ENCODE measurements around the gene AKNA. TPM values are rescaled to one million over a fixed set of nuclear protein-coding genes. Genes with fewer than 3 reads are reported as not detected.

Gene AKNA
- total RNA-seq, 3 donors from 2014 or later (not counting 1 experiment from before 2014, with no cell fraction given): 577 to 743 (median 676) TPM

DNA sequence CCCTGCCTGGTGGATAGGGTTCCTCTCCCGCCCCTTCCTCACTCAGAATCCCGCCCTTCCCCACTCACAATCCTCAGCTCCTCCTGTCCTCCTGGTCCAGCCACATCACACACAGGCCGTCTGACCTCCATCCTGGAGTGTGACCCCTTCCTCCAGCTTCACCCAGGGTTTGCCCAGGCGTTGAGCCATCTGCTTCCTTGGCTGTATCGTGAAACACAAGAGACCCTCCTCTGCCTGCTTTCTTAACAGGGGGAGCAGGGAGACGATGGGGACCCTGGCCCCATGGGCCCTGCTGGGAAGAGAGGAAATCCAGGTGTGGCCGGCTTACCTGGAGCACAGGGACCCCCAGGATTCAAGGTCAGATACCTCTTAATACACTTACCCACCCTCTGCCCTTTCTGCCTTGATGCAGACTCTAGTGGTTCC is 97.2 kb downstream of the AKNA start:
- no peak overlapping the region for H3K27ac ChIP-seq (ENCODE audit: low read length)
- TF ChIP-seq, protein P1, sequence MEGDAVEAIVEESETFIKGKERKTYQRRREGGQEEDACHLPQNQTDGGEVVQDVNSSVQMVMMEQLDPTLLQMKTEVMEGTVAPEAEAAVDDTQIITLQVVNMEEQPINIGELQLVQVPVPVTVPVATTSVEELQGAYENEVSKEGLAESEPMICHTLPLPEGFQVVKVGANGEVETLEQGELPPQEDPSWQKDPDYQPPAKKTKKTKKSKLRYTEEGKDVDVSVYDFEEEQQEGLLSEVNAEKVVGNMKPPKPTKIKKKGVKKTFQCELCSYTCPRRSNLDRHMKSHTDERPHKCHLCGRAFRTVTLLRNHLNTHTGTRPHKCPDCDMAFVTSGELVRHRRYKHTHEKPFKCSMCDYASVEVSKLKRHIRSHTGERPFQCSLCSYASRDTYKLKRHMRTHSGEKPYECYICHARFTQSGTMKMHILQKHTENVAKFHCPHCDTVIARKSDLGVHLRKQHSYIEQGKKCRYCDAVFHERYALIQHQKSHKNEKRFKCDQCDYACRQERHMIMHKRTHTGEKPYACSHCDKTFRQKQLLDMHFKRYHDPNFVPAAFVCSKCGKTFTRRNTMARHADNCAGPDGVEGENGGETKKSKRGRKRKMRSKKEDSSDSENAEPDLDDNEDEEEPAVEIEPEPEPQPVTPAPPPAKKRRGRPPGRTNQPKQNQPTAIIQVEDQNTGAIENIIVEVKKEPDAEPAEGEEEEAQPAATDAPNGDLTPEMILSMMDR (IDR thresholded peaks at IDR 0.05): no peak
- peaks cover 16% of the 10 kb centered on the region for H3K36me3 Mint-ChIP-seq
- no peak for DNase-seq
- no peak overlapping the region for H3K27ac Mint-ChIP-seq
- H3K27me3 ChIP-seq (ENCODE audit: control insufficient read depth, insufficient read depth, low read length): no peaks in the 10 kb centered on the region
- H3K9me3 ChIP-seq (ENCODE audit: control insufficient read depth, insufficient read depth, low read length): peaks cover 1% of the 10 kb centered on the region
- peaks cover 0 to 4% of the 10 kb centered on the region in 2 donors for H3K9me3 Mint-ChIP-seq
- WGBS (ENCODE audit: insufficient coverage): 68% methylated on average over 7 of the region's 7 CpGs
- no peak overlapping the region for H3K4me3 Mint-ChIP-seq
- no peak overlapping the region for H3K4me3 ChIP-seq (ENCODE audit: low read length)
- intact Hi-C loops (cut with micrococcal nuclease): loop anchor here (2.0 to 5.0 kb wide), 2 partner anchors 136 to 183 kb away; partner anchors contain the start of gene COL27A1
- peaks cover 3% of the 10 kb centered on the region for H3K4me1 ChIP-seq (ENCODE audit: control insufficient read depth, insufficient read depth, low read length)
- H3K27me3 Mint-ChIP-seq (ENCODE audit: low read depth in 2 of 2): peaks cover 20 to 32% of the 10 kb centered on the region in 2 donors
- H3K36me3 ChIP-seq (ENCODE audit: control insufficient read depth, insufficient read depth, low read length): no peaks in the 10 kb centered on the region
- ATAC-seq: peak in 1 of 3 donors; percentile 33
- peaks cover 0 to 5% of the 10 kb centered on the region in 2 donors for H3K4me1 Mint-ChIP-seq

- no peaks in the 10 kb centered on the region for H3K9me3 ChIP-seq (ENCODE audit: control insufficient read depth, insufficient read depth, low read length)
- no peaks in the 10 kb centered on the region for H3K36me3 ChIP-seq (ENCODE audit: control insufficient read depth, insufficient read depth, low read length)
- Mint-ChIP-seq H3K4me3 (no peak overlapping the region), H3K36me3 (peaks cover 11% of the 10 kb centered on the region), H3K27ac (no peak overlapping the region), H3K27me3 (ENCODE audit: low read depth in 2 of 2) (peaks cover 16 to 27% of the 10 kb centered on the region in 2 donors), H3K9me3 (no peaks in the 10 kb centered on the region), H3K4me1 (peaks cover 0 to 5% of the 10 kb centered on the region in 2 donors)
- TF ChIP-seq, protein P1 (IDR thresholded peaks at IDR 0.05): no peak
- ATAC-seq (no peak), DNase-seq (no peak)
- intact Hi-C loops (cut with micrococcal nuclease): loop anchor here (2.0 to 5.0 kb wide), 2 partner anchors 135 to 183 kb away; partner anchors contain the start of gene COL27A1
- no peaks in the 10 kb centered on the region for H3K27me3 ChIP-seq (ENCODE audit: control insufficient read depth, insufficient read depth, low read length)
- 84% methylated on average over 13 of the region's 13 CpGs for WGBS (ENCODE audit: insufficient coverage)
- H3K27ac ChIP-seq (ENCODE audit: low read length): no peak overlapping the region
- peaks cover 3% of the 10 kb centered on the region for H3K4me1 ChIP-seq (ENCODE audit: control insufficient read depth, insufficient read depth, low read length)
- H3K4me3 ChIP-seq (ENCODE audit: low read length): no peak overlapping the region
Measured at GRCh38 chr9:114289571-114290481, 98.0 kb downstream of the AKNA start.

DNA sequence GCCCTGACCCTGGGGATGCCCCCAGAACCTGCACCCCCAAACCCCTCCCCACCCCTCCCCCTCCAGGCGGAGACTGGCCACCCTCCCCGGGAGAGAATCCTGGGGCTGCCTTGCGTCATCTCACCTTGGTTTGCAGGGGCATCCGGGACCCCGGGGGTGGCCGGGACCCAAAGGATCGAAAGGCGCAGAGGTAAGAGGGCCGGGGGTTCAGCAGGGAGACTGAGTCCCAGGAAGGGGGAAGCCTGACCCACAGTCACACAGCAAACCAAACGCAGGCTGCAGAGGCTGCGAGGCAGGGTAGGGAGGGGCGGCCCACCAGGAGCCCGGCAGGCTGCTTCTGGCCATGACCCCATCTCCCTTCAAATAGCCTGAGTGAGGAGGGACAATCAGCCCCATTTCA is 98.7 kb downstream of the AKNA start:
- H3K36me3 Mint-ChIP-seq: peaks cover 5% of the 10 kb centered on the region
- 89% methylated on average over 11 of the region's 13 CpGs for whole genome bisulfite sequencing (ENCODE audit: insufficient coverage)
- no peak overlapping the region for H3K27ac ChIP-seq (ENCODE audit: low read length)
- DNase-seq: no peak
- peaks cover 3% of the 10 kb centered on the region for H3K4me1 ChIP-seq (ENCODE audit: control insufficient read depth, insufficient read depth, low read length)
- no peaks in the 10 kb centered on the region for H3K27me3 ChIP-seq (ENCODE audit: control insufficient read depth, insufficient read depth, low read length)
- TF ChIP-seq, protein P1 (IDR thresholded peaks at IDR 0.05): no peak
- no peaks in the 10 kb centered on the region for H3K36me3 ChIP-seq (ENCODE audit: control insufficient read depth, insufficient read depth, low read length)
- no peaks in the 10 kb centered on the region for H3K9me3 ChIP-seq (ENCODE audit: control insufficient read depth, insufficient read depth, low read length)
- no peak overlapping the region for H3K27ac Mint-ChIP-seq
- peaks cover 16 to 22% of the 10 kb centered on the region in 2 donors for H3K27me3 Mint-ChIP-seq (ENCODE audit: low read depth in 2 of 2)
- H3K4me3 ChIP-seq (ENCODE audit: low read length): no peak overlapping the region
- intact Hi-C loops (cut with micrococcal nuclease): no loop called here
- no peak for ATAC-seq
- no peak overlapping the region for H3K4me3 Mint-ChIP-seq
- peaks cover 0 to 5% of the 10 kb centered on the region in 2 donors for H3K4me1 Mint-ChIP-seq
- no peaks in the 10 kb centered on the region for H3K9me3 Mint-ChIP-seq

Measured in natural killer cell (primary cell).